OCI-LY3 (cell line): ENCODE results near the gene RAB7A.

Source experiments
- EZH2phosphoT487 ChIP-seq: fragments of 200-600 bp; shearing (Covaris generic); IDR thresholded peaks from 2 replicates; pipeline ENCODE4 v1.6.1; 2018; ENCODE audit warnings: antibody characterized with exemption, mixed run types, low read depth
- TF ChIP-seq, protein P1 (sequence below): fragments of 200-600, 300-600 bp; sonication (generic); IDR thresholded peaks from 2 replicates; pipeline ENCODE4 v1.5.1; 2014; ENCODE audit warnings: antibody characterized with exemption, low read length, low read depth

DNA sequence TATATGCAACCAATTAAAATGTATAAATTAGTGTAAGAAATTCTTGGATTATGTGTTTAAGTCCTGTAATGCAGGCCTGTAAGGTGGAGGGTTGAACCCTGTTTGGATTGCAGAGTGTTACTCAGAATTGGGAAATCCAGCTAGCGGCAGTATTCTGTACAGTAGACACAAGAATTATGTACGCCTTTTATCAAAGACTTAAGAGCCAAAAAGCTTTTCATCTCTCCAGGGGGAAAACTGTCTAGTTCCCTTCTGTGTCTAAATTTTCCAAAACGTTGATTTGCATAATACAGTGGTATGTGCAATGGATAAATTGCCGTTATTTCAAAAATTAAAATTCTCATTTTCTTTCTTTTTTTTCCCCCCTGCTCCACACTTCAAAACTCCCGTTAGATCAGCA, 88.1 kb downstream of the RAB7A start:
- TF ChIP-seq, protein P1, sequence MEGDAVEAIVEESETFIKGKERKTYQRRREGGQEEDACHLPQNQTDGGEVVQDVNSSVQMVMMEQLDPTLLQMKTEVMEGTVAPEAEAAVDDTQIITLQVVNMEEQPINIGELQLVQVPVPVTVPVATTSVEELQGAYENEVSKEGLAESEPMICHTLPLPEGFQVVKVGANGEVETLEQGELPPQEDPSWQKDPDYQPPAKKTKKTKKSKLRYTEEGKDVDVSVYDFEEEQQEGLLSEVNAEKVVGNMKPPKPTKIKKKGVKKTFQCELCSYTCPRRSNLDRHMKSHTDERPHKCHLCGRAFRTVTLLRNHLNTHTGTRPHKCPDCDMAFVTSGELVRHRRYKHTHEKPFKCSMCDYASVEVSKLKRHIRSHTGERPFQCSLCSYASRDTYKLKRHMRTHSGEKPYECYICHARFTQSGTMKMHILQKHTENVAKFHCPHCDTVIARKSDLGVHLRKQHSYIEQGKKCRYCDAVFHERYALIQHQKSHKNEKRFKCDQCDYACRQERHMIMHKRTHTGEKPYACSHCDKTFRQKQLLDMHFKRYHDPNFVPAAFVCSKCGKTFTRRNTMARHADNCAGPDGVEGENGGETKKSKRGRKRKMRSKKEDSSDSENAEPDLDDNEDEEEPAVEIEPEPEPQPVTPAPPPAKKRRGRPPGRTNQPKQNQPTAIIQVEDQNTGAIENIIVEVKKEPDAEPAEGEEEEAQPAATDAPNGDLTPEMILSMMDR: no peak
- TF ChIP-seq EZH2phosphoT487: no peak
